BE2C (cell line): ENCODE data around the gene TIE1. TPM values are rescaled to one million over a fixed set of nuclear protein-coding genes. Genes with fewer than 3 reads are reported as not detected.

Source experiments
- DNase-seq: peaks from one replicate; pipeline ENCODE4 v3.0.0-alpha.2; 2020
- H3K27me3 ChIP-seq: fragments of 250-450 bp; sonication (Bioruptor Pico); 2 replicates; pipeline ENCODE4 v1.5.1; 2020; ENCODE audit warnings: mild to moderate bottlenecking
- H3K36me3 ChIP-seq: fragments of 250-450 bp; sonication (Bioruptor Pico); 2 replicates; pipeline ENCODE4 v1.5.1; 2020; ENCODE audit warnings: mild to moderate bottlenecking
- H3K4me1 ChIP-seq: fragments of 250-450 bp; sonication (Bioruptor Pico); 2 replicates; pipeline ENCODE4 v1.5.1; 2020
- H3K4me3 ChIP-seq: 2 replicates; pipeline ENCODE4 v1.5.1; 2011; ENCODE audit warnings: low read depth, low read length
- H3K9me3 ChIP-seq: fragments of 250-450 bp; sonication (Bioruptor Pico); 2 replicates; pipeline ENCODE4 v1.5.1; 2020
- CTCF ChIP-seq: IDR thresholded peaks from 2 replicates; pipeline ENCODE4 v1.5.1; 2012; ENCODE audit warnings: mild to moderate bottlenecking, low read depth, low read length
- polyA plus RNA-seq: library from polyadenylated mRNA; unstranded; fragments of >200 nt; gene quantifications from one replicate; pipeline ENCODE4 v1.2.1, GENCODE V29; 2012; ENCODE audit warnings: low read depth, missing spikeins; ENCODE audit not compliant: insufficient read length, insufficient read depth

The TIE1 gene
- polyA plus RNA-seq = 0.48 TPM

GRCh38 chr1:43300378-43301094 is at the start of gene TIE1:
Gene TIE1 (plus strand): TSS chr1:43300982. CDS start chr1:43301072, 90 bp downstream.
- no peaks in the 10 kb centered on the region for H3K4me1 ChIP-seq
- no peaks in the 10 kb centered on the region for H3K27me3 ChIP-seq
- TF ChIP-seq CTCF = no peak
- no peaks in the 10 kb centered on the region for H3K36me3 ChIP-seq
- no peak for DNase-seq
- no peak within 1 kb of the TSS for H3K4me3 ChIP-seq
- H3K9me3 ChIP-seq = no peaks in the 10 kb centered on the region

GRCh38 chr1:43251024-43251423 is 49.8 kb upstream of the TIE1 start:
- no peak for DNase-seq
- Histone ChIP-seq H3K27me3 (no peaks in the 10 kb centered on the region), H3K4me1 (no peaks in the 10 kb centered on the region), H3K4me3 (no peak overlapping the region), H3K36me3 (no peaks in the 10 kb centered on the region), H3K9me3 (no peaks in the 10 kb centered on the region)
- no peak for TF ChIP-seq CTCF

- no peak for DNase-seq
- H3K4me3 ChIP-seq = no peak overlapping the region
- no peak for TF ChIP-seq CTCF
- H3K27me3 ChIP-seq = no peaks in the 10 kb centered on the region
- H3K36me3 ChIP-seq = no peaks in the 10 kb centered on the region
- no peaks in the 10 kb centered on the region for H3K4me1 ChIP-seq
- no peaks in the 10 kb centered on the region for H3K9me3 ChIP-seq
Observed at GRCh38 chr1:43252225-43252624, 48.6 kb upstream of the TIE1 start.

- H3K4me1 ChIP-seq = no peaks in the 10 kb centered on the region
- no peaks in the 10 kb centered on the region for H3K36me3 ChIP-seq
- no peaks in the 10 kb centered on the region for H3K27me3 ChIP-seq
- no peak overlapping the region for H3K4me3 ChIP-seq
- DNase-seq = no peak
- no peak for TF ChIP-seq CTCF
- no peaks in the 10 kb centered on the region for H3K9me3 ChIP-seq
Observed at GRCh38 chr1:43253173-43253572, 47.6 kb upstream of the TIE1 start.

- DNase-seq = no peak
- Histone ChIP-seq H3K4me1 (no peaks in the 10 kb centered on the region), H3K4me3 (no peak overlapping the region), H3K27me3 (no peaks in the 10 kb centered on the region), H3K9me3 (no peaks in the 10 kb centered on the region), H3K36me3 (no peaks in the 10 kb centered on the region)
- no peak for TF ChIP-seq CTCF
Observed at GRCh38 chr1:43253876-43254275, 46.9 kb upstream of the TIE1 start.

- Histone ChIP-seq H3K36me3 (no peaks in the 10 kb centered on the region), H3K4me3 (no peak overlapping the region), H3K4me1 (no peaks in the 10 kb centered on the region), H3K27me3 (no peaks in the 10 kb centered on the region), H3K9me3 (no peaks in the 10 kb centered on the region)
- TF ChIP-seq CTCF = no peak
- DNase-seq = no peak
Observed at GRCh38 chr1:43255438-43256210, 45.2 kb upstream of the TIE1 start.
